Measurements from ENCODE around the gene CNPY2. TPM values are rescaled to one million over a fixed set of nuclear protein-coding genes. Genes with fewer than 3 reads are reported as not detected.

The CNPY2 gene
- total RNA-seq, 2 donors from 2014 or later = 40.2 to 103 TPM

GRCh38 chr12:56261503-56262232 is 54.1 kb downstream of the CNPY2 start:
- TF ChIP-seq, protein P1, sequence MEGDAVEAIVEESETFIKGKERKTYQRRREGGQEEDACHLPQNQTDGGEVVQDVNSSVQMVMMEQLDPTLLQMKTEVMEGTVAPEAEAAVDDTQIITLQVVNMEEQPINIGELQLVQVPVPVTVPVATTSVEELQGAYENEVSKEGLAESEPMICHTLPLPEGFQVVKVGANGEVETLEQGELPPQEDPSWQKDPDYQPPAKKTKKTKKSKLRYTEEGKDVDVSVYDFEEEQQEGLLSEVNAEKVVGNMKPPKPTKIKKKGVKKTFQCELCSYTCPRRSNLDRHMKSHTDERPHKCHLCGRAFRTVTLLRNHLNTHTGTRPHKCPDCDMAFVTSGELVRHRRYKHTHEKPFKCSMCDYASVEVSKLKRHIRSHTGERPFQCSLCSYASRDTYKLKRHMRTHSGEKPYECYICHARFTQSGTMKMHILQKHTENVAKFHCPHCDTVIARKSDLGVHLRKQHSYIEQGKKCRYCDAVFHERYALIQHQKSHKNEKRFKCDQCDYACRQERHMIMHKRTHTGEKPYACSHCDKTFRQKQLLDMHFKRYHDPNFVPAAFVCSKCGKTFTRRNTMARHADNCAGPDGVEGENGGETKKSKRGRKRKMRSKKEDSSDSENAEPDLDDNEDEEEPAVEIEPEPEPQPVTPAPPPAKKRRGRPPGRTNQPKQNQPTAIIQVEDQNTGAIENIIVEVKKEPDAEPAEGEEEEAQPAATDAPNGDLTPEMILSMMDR (IDR thresholded peaks at IDR 0.05) = no peak
- TF ChIP-seq POLR2A (IDR thresholded peaks at IDR 0.05) = no peak

GRCh38 chr12:56260921-56261320 is 54.9 kb downstream of the CNPY2 start:
- Histone ChIP-seq H3K4me1 (peaks cover 22% of the 10 kb centered on the region), H3K9me3 (no peaks in the 10 kb centered on the region), H3K36me3 (replicated peaks in 1 of 2; ENCODE audit: insufficient read depth in 1 of 2, low read depth in 2 of 2) (no peaks in the 10 kb centered on the region), H3K4me3 (no peak overlapping the region), H3K27ac (no peak overlapping the region), H3K27me3 (no peaks in the 10 kb centered on the region)
- 80 to 85% methylated on average over 3 of the region's 3 CpGs for WGBS, 2 donors
- TF ChIP-seq POLR2A (IDR thresholded peaks at IDR 0.05) = no peak
- TF ChIP-seq, protein P1 (IDR thresholded peaks at IDR 0.05) = no peak
- DNase-seq (no peak), ATAC-seq (no peak)
- intact Hi-C loops (cut with DNase I) = no loop called here

More at GRCh38 chr12:56261503-56262232, 54.1 kb downstream of the CNPY2 start:
- intact Hi-C loops (cut with DNase I) = no loop called here
- DNase-seq = no peak
- Histone ChIP-seq H3K27ac (no peak overlapping the region), H3K9me3 (no peaks in the 10 kb centered on the region), H3K27me3 (no peaks in the 10 kb centered on the region), H3K36me3 (replicated peaks in 1 of 2; ENCODE audit: insufficient read depth in 1 of 2, low read depth in 2 of 2) (no peaks in the 10 kb centered on the region), H3K4me1 (peaks cover 19% of the 10 kb centered on the region), H3K4me3 (no peak overlapping the region)
- WGBS, 2 donors = 82 to 83% methylated on average over 5 of the region's 5 CpGs
- no peak for ATAC-seq

DNA sequence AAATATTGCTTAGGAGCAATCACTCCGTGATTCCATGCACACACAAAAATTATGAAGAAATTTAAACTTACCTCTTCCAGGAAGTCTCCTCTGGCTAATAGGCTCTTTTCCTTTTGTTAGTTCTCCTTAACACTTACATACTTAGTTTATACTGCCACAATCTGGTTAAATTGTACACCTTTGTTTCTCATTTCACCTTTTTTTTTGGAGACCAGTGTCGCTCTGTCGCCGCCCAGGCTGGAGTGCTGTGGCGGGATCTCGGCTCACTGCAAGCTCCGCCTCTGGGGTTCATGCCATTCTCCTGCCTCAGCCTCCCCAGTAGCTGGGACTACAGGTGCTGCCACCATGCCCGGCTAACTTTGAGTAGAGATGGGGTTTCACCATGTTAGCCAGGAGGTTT is 55.4 kb downstream of the CNPY2 start:
- Histone ChIP-seq H3K4me1 (peaks cover 27% of the 10 kb centered on the region), H3K9me3 (no peaks in the 10 kb centered on the region), H3K27ac (no peak overlapping the region), H3K4me3 (no peak overlapping the region), H3K36me3 (replicated peaks in 1 of 2; ENCODE audit: insufficient read depth in 1 of 2, low read depth in 2 of 2) (no peaks in the 10 kb centered on the region), H3K27me3 (no peaks in the 10 kb centered on the region)
- no peak for DNase-seq
- 91 to 93% methylated on average over 8 of the region's 8 CpGs for WGBS, 2 donors
- intact Hi-C loops (cut with DNase I) = no loop called here
- no peak for ATAC-seq
- TF ChIP-seq POLR2A (IDR thresholded peaks at IDR 0.05) = no peak
- TF ChIP-seq, protein P1 (IDR thresholded peaks at IDR 0.05) = no peak

Small RNAs within 50 kb of the gene (small RNA-seq; reads per million reads assigned to genes)
- not detected for gene RNU7-40P

Other genes with a start within 250 kb of the CNPY2 start
- gene ERBB3, start 235.8 kb downstream of the CNPY2 start, total RNA-seq = 10 to 100 TPM; 72.9 to 74.8 TPM
- 100 to 1,000 TPM in 1 of 2 donors, 10 to 100 TPM in 1; 49.4 to 107 TPM for gene PA2G4, start 211.4 kb downstream of the CNPY2 start, total RNA-seq
- gene RPL41, start 199.4 kb downstream of the CNPY2 start, total RNA-seq = 1,000 to 10,000 TPM; 1,174 to 2,214 TPM
- 10 to 100 TPM in 1 of 2 donors, under 1 TPM in 1; 0.99 to 11.2 TPM for gene ZC3H10, start 197.7 kb downstream of the CNPY2 start, total RNA-seq
- 100 to 1,000 TPM in 1 of 2 donors, 10 to 100 TPM in 1; 43.3 to 182 TPM for gene ESYT1, start 187.7 kb downstream of the CNPY2 start, total RNA-seq
- 10 to 100 TPM in 1 of 2 donors, 1 to 10 TPM in 1; 7.5 to 24.1 TPM for gene MYL6B, start 163.4 kb downstream of the CNPY2 start, total RNA-seq
- 1,000 to 10,000 TPM in 1 of 2 donors, 100 to 1,000 TPM in 1; 838 to 1,110 TPM for gene MYL6, start 157.6 kb downstream of the CNPY2 start, total RNA-seq
- gene SMARCC2, start 126.5 kb downstream of the CNPY2 start, total RNA-seq = 10 to 100 TPM; 46.2 to 50.8 TPM
- 10 to 100 TPM; 13.2 TPM for gene RNF41, start 94.1 kb downstream of the CNPY2 start, total RNA-seq
- 10 to 100 TPM; 11.9 to 16.3 TPM for gene NABP2, start 91.6 kb downstream of the CNPY2 start, total RNA-seq
- 100 to 1,000 TPM; 306 to 333 TPM for gene SLC39A5, start 85.9 kb downstream of the CNPY2 start, total RNA-seq
- gene ANKRD52, start 57.6 kb downstream of the CNPY2 start, total RNA-seq = 10 to 100 TPM; 15.2 to 21.0 TPM
- 10 to 100 TPM; 28.0 to 34.9 TPM for gene COQ10A, start 49.0 kb downstream of the CNPY2 start, total RNA-seq
- 10 to 100 TPM; 66.2 to 88.0 TPM for gene CS, start 15.7 kb downstream of the CNPY2 start, total RNA-seq
- gene PAN2, start 18.0 kb upstream of the CNPY2 start, total RNA-seq = 10 to 100 TPM; 47.2 to 59.0 TPM
- not detected for gene IL23A, start 22.9 kb upstream of the CNPY2 start, total RNA-seq
- 100 to 1,000 TPM in 1 of 2 donors, 10 to 100 TPM in 1; 65.4 to 106 TPM for gene STAT2, start 44.1 kb upstream of the CNPY2 start, total RNA-seq
- gene APOF, start 46.9 kb upstream of the CNPY2 start, total RNA-seq = not detected
- 1 to 10 TPM; 4.7 to 6.9 TPM for gene TIMELESS, start 133.4 kb upstream of the CNPY2 start, total RNA-seq
- not detected for gene MIP, start 138.7 kb upstream of the CNPY2 start, total RNA-seq
- 1 to 10 TPM; 1.6 to 2.1 TPM for gene SPRYD4, start 152.6 kb upstream of the CNPY2 start, total RNA-seq
- gene GLS2, start 172.2 kb upstream of the CNPY2 start, total RNA-seq = 10 to 100 TPM; 44.4 to 45.5 TPM
- gene RBMS2, start 205.8 kb upstream of the CNPY2 start, total RNA-seq = 10 to 100 TPM in 1 of 2 donors, 1 to 10 TPM in 1; 9.6 to 18.9 TPM

Measured in body of pancreas (tissue), 4 donors.